Keratinocyte (primary cell): ENCODE measurements around the gene PLEKHG2. TPM values are rescaled to one million over a fixed set of nuclear protein-coding genes. Genes with fewer than 3 reads are reported as not detected.

Source experiments
- DNase-seq: peaks from one replicate; pipeline ENCODE4 v3.0.0-alpha.2; 2011; ENCODE audit warnings: low read depth, missing footprints, low spot score
- FAIRE-seq: peaks from 2 replicates; lab custom pipeline; 2011; peaks lifted over from hg19 to GRCh38; lab: Jason Lieb, UNC
- H2AFZ ChIP-seq: 2 replicates; pipeline ENCODE4 v1.6.0; 2012; ENCODE audit warnings: low read length, control low read depth, inconsistent platforms; ENCODE audit not compliant: control insufficient read depth
- H3K27ac ChIP-seq: 2 replicates; pipeline ENCODE4 v1.5.1; 2011; ENCODE audit warnings: low read length; ENCODE audit not compliant: control insufficient read depth, insufficient read depth
- H3K27me3 ChIP-seq: 3 replicates; pipeline ENCODE4 v1.6.0; 2011; ENCODE audit warnings: low read length; ENCODE audit not compliant: control insufficient read depth, insufficient read depth; ENCODE audit errors: extremely low read depth
- H3K36me3 ChIP-seq, 2 experiments: 2 replicates in 1 of 2; 3 replicates in 1 of 2; pipeline ENCODE4 v1.5.1; 2011; ENCODE audit warnings: low read length in 2 of 2, mild to moderate bottlenecking in 1 of 2; ENCODE audit not compliant: control insufficient read depth in 2 of 2, insufficient read depth in 2 of 2; ENCODE audit errors: extremely low read depth in 1 of 2
- H3K4me1 ChIP-seq: 3 replicates; pipeline ENCODE4 v1.5.1; 2011; ENCODE audit warnings: low read length; ENCODE audit not compliant: control insufficient read depth, insufficient read depth; ENCODE audit errors: extremely low read depth
- H3K4me2 ChIP-seq: 3 replicates; pipeline ENCODE4 v1.6.0; 2011; ENCODE audit warnings: low read depth, low read length; ENCODE audit not compliant: control insufficient read depth, insufficient read depth; ENCODE audit errors: extremely low read depth
- H3K4me3 ChIP-seq, 3 experiments: fragments of 200-600 bp in 1 of 3; sonication (generic) in 1 of 3; 2 replicates in 2 of 3; 3 replicates in 1 of 3; pipeline ENCODE4 v1.5.1; 2011 to 2016; ENCODE audit warnings: low read length in 3 of 3, mild to moderate bottlenecking in 3 of 3, control low read depth in 2 of 3, inconsistent platforms in 1 of 3, low read depth in 1 of 3, mixed read lengths in 1 of 3, mixed run types in 1 of 3, moderate library complexity in 1 of 3; ENCODE audit not compliant: control insufficient read depth in 2 of 3, insufficient read depth in 2 of 3; ENCODE audit errors: extremely low read depth in 1 of 3
- H3K79me2 ChIP-seq: 2 replicates; pipeline ENCODE4 v1.6.0; 2012; ENCODE audit warnings: low read length; ENCODE audit not compliant: control insufficient read depth, insufficient read depth
- H3K9ac ChIP-seq: 3 replicates; pipeline ENCODE4 v1.6.0; 2011; ENCODE audit warnings: low read length; ENCODE audit not compliant: control insufficient read depth, insufficient read depth; ENCODE audit errors: extremely low read depth
- H3K9me1 ChIP-seq: 3 replicates; pipeline ENCODE4 v1.6.0; 2011; ENCODE audit warnings: low read length; ENCODE audit not compliant: control insufficient read depth, insufficient read depth; ENCODE audit errors: extremely low read depth
- H3K9me3 ChIP-seq: 2 replicates; pipeline ENCODE4 v1.5.1; 2012; ENCODE audit warnings: low read depth, low read length; ENCODE audit not compliant: control insufficient read depth
- H4K20me1 ChIP-seq: 3 replicates; pipeline ENCODE4 v1.6.0; 2011; ENCODE audit warnings: low read length; ENCODE audit not compliant: control insufficient read depth, insufficient read depth; ENCODE audit errors: extremely low read depth
- EZH2 ChIP-seq: IDR thresholded peaks from one replicate; pipeline ENCODE4 v1.6.1; 2012; ENCODE audit warnings: inconsistent platforms, mild to moderate bottlenecking, low read length, moderate library complexity
- dilution Hi-C: fragments of 300-500 bp; cut with MboI; formaldehyde crosslinking; loops from one replicate; pipeline ENCODE4 v1.7.0; 2020; ENCODE audit warnings: low sequenced_read_pairs; ENCODE audit not compliant: extremely low pct_ligation_motif_present
- polyA plus RNA-seq, 5 experiments: library from polyadenylated mRNA; depleted of rRNA in 3 of 5; stranded (reverse) in 3 of 5; stranded (forward) in 1 of 5; unstranded in 1 of 5; fragments of >200 nt; gene quantifications; 1 replicate in 1 of 5; 2 replicates in 3 of 5; 3 replicates in 1 of 5; pipeline versions ENCODE4 v1.2.1 to v1.2.3, GENCODE V29; 2011 to 2012; ENCODE audit warnings: missing spikeins in 2 of 5, low read depth in 1 of 5, low replicate concordance in 1 of 5
- TF ChIP-seq, protein P1 (sequence below), 3 experiments: IDR thresholded peaks in 1 of 3; conservative IDR thresholded peaks in 1 of 3; optimal IDR thresholded peaks in 1 of 3; 2 replicates in 2 of 3; 3 replicates in 1 of 3; pipeline versions ENCODE3 to v1.5.1; 2011; ENCODE audit warnings: low read length in 3 of 3, mild to moderate bottlenecking in 3 of 3, moderate library complexity in 2 of 3, control low read depth in 1 of 3, inconsistent platforms in 1 of 3; ENCODE audit not compliant: insufficient read depth in 2 of 3; ENCODE audit errors: extremely low read depth in 1 of 3

The PLEKHG2 gene
- polyA plus RNA-seq, 1 donor (not counting 4 experiments of a cell fraction or from before 2014, with no cell fraction given), result 5.2 TPM

DNA sequence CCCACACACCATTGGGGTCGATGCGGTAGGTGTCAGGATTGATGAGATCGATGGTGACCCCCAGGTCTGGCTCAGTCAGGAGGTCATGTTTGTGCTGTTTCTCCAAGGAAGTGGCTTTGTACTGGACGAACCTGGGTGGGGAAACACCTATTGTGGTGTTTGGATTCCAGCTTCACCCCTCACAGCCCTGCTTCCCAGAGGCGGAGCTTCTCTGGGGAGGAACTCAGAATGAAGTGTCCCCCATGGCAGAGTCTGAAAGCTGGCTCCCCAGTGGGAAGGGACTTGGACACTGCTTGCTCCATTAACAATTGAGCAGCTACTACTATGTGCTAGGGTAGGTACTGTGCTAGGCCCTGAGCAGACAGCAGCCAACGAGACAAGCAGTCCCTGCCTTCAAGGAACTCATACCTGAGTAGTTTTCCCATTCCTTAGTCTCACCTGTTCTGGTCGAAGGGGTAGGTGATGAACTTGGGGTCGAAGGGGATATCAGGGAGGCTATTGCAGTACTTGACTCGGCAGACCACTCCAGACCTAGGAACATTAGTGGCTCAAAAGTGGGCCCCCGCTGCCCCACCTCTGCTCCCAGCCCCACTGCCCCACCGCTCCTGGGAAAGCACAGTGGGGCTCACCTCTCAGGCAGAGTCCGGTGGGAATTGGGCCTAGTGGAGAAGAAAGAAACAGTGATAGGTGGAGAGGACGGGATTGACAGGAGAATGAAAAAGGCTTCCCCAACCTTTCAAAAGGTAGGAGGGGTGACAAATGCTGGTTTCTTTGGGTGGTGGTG lies 22.6 kb upstream of the PLEKHG2 start:
- peaks cover 15% of the 10 kb centered on the region for H3K4me1 ChIP-seq
- H3K9me1 ChIP-seq, result peaks cover 3% of the 10 kb centered on the region
- no peaks in the 10 kb centered on the region for H3K9me3 ChIP-seq
- H3K4me3 ChIP-seq, result peak overlapping the region; percentile 60 to 78 (median 76)
- DNase-seq, result no peak
- peaks cover 43 to 46% of the 10 kb centered on the region in 2 experiments for H3K36me3 ChIP-seq
- TF ChIP-seq EZH2, result no peak
- TF ChIP-seq, protein P1, sequence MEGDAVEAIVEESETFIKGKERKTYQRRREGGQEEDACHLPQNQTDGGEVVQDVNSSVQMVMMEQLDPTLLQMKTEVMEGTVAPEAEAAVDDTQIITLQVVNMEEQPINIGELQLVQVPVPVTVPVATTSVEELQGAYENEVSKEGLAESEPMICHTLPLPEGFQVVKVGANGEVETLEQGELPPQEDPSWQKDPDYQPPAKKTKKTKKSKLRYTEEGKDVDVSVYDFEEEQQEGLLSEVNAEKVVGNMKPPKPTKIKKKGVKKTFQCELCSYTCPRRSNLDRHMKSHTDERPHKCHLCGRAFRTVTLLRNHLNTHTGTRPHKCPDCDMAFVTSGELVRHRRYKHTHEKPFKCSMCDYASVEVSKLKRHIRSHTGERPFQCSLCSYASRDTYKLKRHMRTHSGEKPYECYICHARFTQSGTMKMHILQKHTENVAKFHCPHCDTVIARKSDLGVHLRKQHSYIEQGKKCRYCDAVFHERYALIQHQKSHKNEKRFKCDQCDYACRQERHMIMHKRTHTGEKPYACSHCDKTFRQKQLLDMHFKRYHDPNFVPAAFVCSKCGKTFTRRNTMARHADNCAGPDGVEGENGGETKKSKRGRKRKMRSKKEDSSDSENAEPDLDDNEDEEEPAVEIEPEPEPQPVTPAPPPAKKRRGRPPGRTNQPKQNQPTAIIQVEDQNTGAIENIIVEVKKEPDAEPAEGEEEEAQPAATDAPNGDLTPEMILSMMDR (optimal IDR thresholded peaks at IDR 0.05 in 1 of 3, IDR thresholded peaks at IDR 0.05 in 1 of 3, conservative IDR thresholded peaks at IDR 0.05 in 1 of 3; ENCODE audit: extremely low read depth in 1 of 3, insufficient read depth in 2 of 3, low read length in 3 of 3), result no peak
- H4K20me1 ChIP-seq, result no peaks in the 10 kb centered on the region
- H2AFZ ChIP-seq, result no peak overlapping the region
- H3K4me2 ChIP-seq, result peak overlapping the region; percentile 79
- peak overlapping the region; percentile 95 for H3K9ac ChIP-seq
- no peak for FAIRE-seq
- H3K27me3 ChIP-seq, result no peaks in the 10 kb centered on the region
- dilution Hi-C loops, result no loop called here
- H3K79me2 ChIP-seq, result peaks cover 20% of the 10 kb centered on the region
- H3K27ac ChIP-seq, result peak overlapping the region; percentile 92

DNA sequence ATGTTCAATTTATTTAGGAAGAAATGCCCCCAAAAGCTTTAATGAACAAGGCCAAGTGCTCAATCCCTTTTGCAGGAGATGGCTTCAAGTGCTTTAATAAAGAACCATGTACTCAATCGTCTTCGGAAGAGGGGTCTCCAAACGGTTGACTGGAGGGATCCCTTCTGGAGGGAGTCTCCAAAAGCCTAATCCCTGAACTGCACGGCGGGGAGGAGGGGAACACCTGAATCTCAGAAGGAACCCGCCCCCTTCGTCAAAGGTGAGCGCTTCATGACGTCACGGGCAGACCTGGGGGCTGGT lies 22.1 kb upstream of the PLEKHG2 start:
- Histone ChIP-seq H2AFZ (peak overlapping the region; percentile 62), H3K27ac (peak overlapping the region; percentile 92), H3K79me2 (peaks cover 20% of the 10 kb centered on the region), H3K4me3 (peak overlapping the region; percentile 60 to 78 (median 76)), H3K9me3 (no peaks in the 10 kb centered on the region), H4K20me1 (no peaks in the 10 kb centered on the region), H3K36me3 (peaks cover 39 to 49% of the 10 kb centered on the region in 2 experiments), H3K9me1 (peaks cover 3% of the 10 kb centered on the region), H3K27me3 (no peaks in the 10 kb centered on the region), H3K4me2 (peak overlapping the region; percentile 79), H3K9ac (peak overlapping the region; percentile 95), H3K4me1 (peaks cover 15% of the 10 kb centered on the region)
- no peak for FAIRE-seq
- TF ChIP-seq, protein P1 (optimal IDR thresholded peaks at IDR 0.05 in 1 of 3, IDR thresholded peaks at IDR 0.05 in 1 of 3, conservative IDR thresholded peaks at IDR 0.05 in 1 of 3; ENCODE audit: extremely low read depth in 1 of 3, insufficient read depth in 2 of 3, low read length in 3 of 3), result no peak
- no peak for TF ChIP-seq EZH2
- dilution Hi-C loops, result no loop called here
- no peak for DNase-seq
